Cortex of kidney (tissue), 1 donor: Measurements from ENCODE around the gene PRKCZ.

Source experiments
- DNase-seq: peaks from one replicate; lab custom pipeline; 2025; lab: John Stamatoyannopoulos, UW

The PRKCZ gene

GRCh38 chr1:2194898-2195673, 144.9 kb downstream of the PRKCZ start:
- DNase-seq = no peak

GRCh38 chr1:2195785-2196184, 145.6 kb downstream of the PRKCZ start:
- DNase-seq = no peak

- DNase-seq = no peak
Measured at GRCh38 chr1:2196901-2197638, 146.9 kb downstream of the PRKCZ start.

- no peak for DNase-seq
Measured at GRCh38 chr1:2197707-2198165, 147.5 kb downstream of the PRKCZ start.

GRCh38 chr1:2198571-2198970, 148.4 kb downstream of the PRKCZ start:
- no peak for DNase-seq

GRCh38 chr1:2199042-2199810, 149.0 kb downstream of the PRKCZ start:
- DNase-seq = no peak

- DNase-seq = no peak
Measured at GRCh38 chr1:2200308-2200943, 150.2 kb downstream of the PRKCZ start.

GRCh38 chr1:2201062-2201461, 150.9 kb downstream of the PRKCZ start:
- DNase-seq = no peak

GRCh38 chr1:2202008-2202575, 151.9 kb downstream of the PRKCZ start:
- DNase-seq = no peak

- DNase-seq = no peak
Measured at GRCh38 chr1:2202843-2203601, 152.8 kb downstream of the PRKCZ start.

- DNase-seq = no peak
Measured at GRCh38 chr1:2203671-2204414, 153.6 kb downstream of the PRKCZ start.

- no peak for DNase-seq
Measured at GRCh38 chr1:2204415-2205190, 154.4 kb downstream of the PRKCZ start.

- no peak for DNase-seq
Measured at GRCh38 chr1:2205191-2205952, 155.2 kb downstream of the PRKCZ start.

GRCh38 chr1:2206813-2207487, 156.7 kb downstream of the PRKCZ start:
- DNase-seq = no peak

- DNase-seq = no peak
Measured at GRCh38 chr1:2208309-2209239, 158.4 kb downstream of the PRKCZ start.

- DNase-seq = no peak
Measured at GRCh38 chr1:2209400-2210083, 159.3 kb downstream of the PRKCZ start.
